Subcutaneous abdominal adipose tissue (tissue), 5 donors: ENCODE data around the gene GPC1.

Source experiments
- H3K27ac ChIP-seq: one replicate; pipeline ENCODE4 v1.7.0; 2013; ENCODE audit warnings: low read depth, mild to moderate bottlenecking, inconsistent platforms, low read length, moderate library complexity
- H3K27me3 ChIP-seq, 5 donors: one replicate each; pipeline ENCODE4 v1.7.0; 2013; ENCODE audit warnings: low read length in 5 of 5, inconsistent platforms in 1 of 5; ENCODE audit not compliant: control insufficient read depth in 5 of 5, insufficient read depth in 4 of 5
- H3K36me3 ChIP-seq, 5 donors: one replicate each; pipeline ENCODE4 v1.7.0; 2013; ENCODE audit warnings: low read length in 5 of 5; ENCODE audit not compliant: control insufficient read depth in 5 of 5, insufficient read depth in 5 of 5
- H3K4me1 ChIP-seq, 5 donors: one replicate each; pipeline ENCODE4 v1.7.0; 2013; ENCODE audit warnings: low read length in 5 of 5, mild to moderate bottlenecking in 3 of 5, moderate library complexity in 1 of 5; ENCODE audit not compliant: control insufficient read depth in 5 of 5, insufficient read depth in 5 of 5
- H3K4me3 ChIP-seq, 5 donors: one replicate each; pipeline ENCODE4 v1.7.0; 2013; ENCODE audit warnings: low read length in 5 of 5, low read depth in 1 of 5
- H3K9ac ChIP-seq, 5 donors: one replicate each; pipeline ENCODE4 v1.7.0; 2013; ENCODE audit warnings: low read length in 5 of 5, mild to moderate bottlenecking in 4 of 5, moderate library complexity in 3 of 5
- H3K9me3 ChIP-seq, 5 donors: one replicate each; pipeline ENCODE4 v1.7.0; 2013; ENCODE audit warnings: low read length in 5 of 5; ENCODE audit not compliant: control insufficient read depth in 5 of 5
- donor health status: healthy.
- donor health status: healthy.
- donor health status: healthy.
- donor health status: healthy.
- donor health status: healthy.

GPC1 gene

GRCh38 chr2:240397542-240397916, 37.9 kb upstream of the GPC1 start:
- H3K4me3 ChIP-seq, result no peak overlapping the region
- H3K4me1 ChIP-seq, result no peaks in the 10 kb centered on the region

GRCh38 chr2:240397924-240398645, 37.4 kb upstream of the GPC1 start:
- H3K4me1 ChIP-seq, result no peaks in the 10 kb centered on the region
- no peak overlapping the region for H3K9ac ChIP-seq
- H3K36me3 ChIP-seq, result no peaks in the 10 kb centered on the region
- H3K4me3 ChIP-seq, result no peak overlapping the region
- peaks cover 0 to 15% (median 9%) of the 10 kb centered on the region in 5 donors for H3K27me3 ChIP-seq
- H3K27ac ChIP-seq, result no peak overlapping the region
- no peaks in the 10 kb centered on the region for H3K9me3 ChIP-seq

More at GRCh38 chr2:240397542-240397916, 37.9 kb upstream of the GPC1 start:
- no peak overlapping the region for H3K27ac ChIP-seq
- no peak overlapping the region for H3K9ac ChIP-seq
- H3K9me3 ChIP-seq, result no peaks in the 10 kb centered on the region
- H3K27me3 ChIP-seq, result peaks cover 0 to 14% (median 6%) of the 10 kb centered on the region in 5 donors
- no peaks in the 10 kb centered on the region for H3K36me3 ChIP-seq

GRCh38 chr2:240398661-240399267, 36.7 kb upstream of the GPC1 start:
- H3K27ac ChIP-seq, result no peak overlapping the region
- no peaks in the 10 kb centered on the region for H3K36me3 ChIP-seq
- no peaks in the 10 kb centered on the region for H3K9me3 ChIP-seq
- H3K9ac ChIP-seq, result no peak overlapping the region
- H3K4me1 ChIP-seq, result no peaks in the 10 kb centered on the region
- H3K4me3 ChIP-seq, result no peak overlapping the region
- peaks cover 0 to 15% (median 9%) of the 10 kb centered on the region in 5 donors for H3K27me3 ChIP-seq

GRCh38 chr2:240399419-240400324, 35.8 kb upstream of the GPC1 start:
- H3K4me1 ChIP-seq, result no peaks in the 10 kb centered on the region
- no peaks in the 10 kb centered on the region for H3K9me3 ChIP-seq
- H3K9ac ChIP-seq, result no peak overlapping the region
- H3K27me3 ChIP-seq, result peaks cover 0 to 15% (median 9%) of the 10 kb centered on the region in 5 donors
- H3K27ac ChIP-seq, result no peak overlapping the region
- H3K36me3 ChIP-seq, result no peaks in the 10 kb centered on the region
- H3K4me3 ChIP-seq, result no peak overlapping the region

- no peak overlapping the region for H3K9ac ChIP-seq
- H3K27me3 ChIP-seq, result peaks cover 0 to 15% (median 9%) of the 10 kb centered on the region in 5 donors
- H3K4me1 ChIP-seq, result no peaks in the 10 kb centered on the region
- no peaks in the 10 kb centered on the region for H3K9me3 ChIP-seq
- H3K27ac ChIP-seq, result no peak overlapping the region
- no peak overlapping the region for H3K4me3 ChIP-seq
- no peaks in the 10 kb centered on the region for H3K36me3 ChIP-seq
Observed at GRCh38 chr2:240400371-240401161, 34.9 kb upstream of the GPC1 start.

- Histone ChIP-seq H3K4me1 (no peaks in the 10 kb centered on the region), H3K9me3 (no peaks in the 10 kb centered on the region), H3K27ac (no peak overlapping the region), H3K27me3 (peaks cover 0 to 15% (median 9%) of the 10 kb centered on the region in 5 donors), H3K9ac (no peak overlapping the region), H3K4me3 (no peak overlapping the region), H3K36me3 (no peaks in the 10 kb centered on the region)
Observed at GRCh38 chr2:240401308-240401707, 34.2 kb upstream of the GPC1 start.

GRCh38 chr2:240401781-240402551, 33.5 kb upstream of the GPC1 start:
- Histone ChIP-seq H3K27me3 (peaks cover 0 to 15% (median 9%) of the 10 kb centered on the region in 5 donors), H3K27ac (no peak overlapping the region), H3K9me3 (no peaks in the 10 kb centered on the region), H3K36me3 (no peaks in the 10 kb centered on the region), H3K4me3 (no peak overlapping the region), H3K9ac (no peak overlapping the region), H3K4me1 (no peaks in the 10 kb centered on the region)

- H3K4me3 ChIP-seq, result no peak overlapping the region
- no peaks in the 10 kb centered on the region for H3K4me1 ChIP-seq
- H3K9me3 ChIP-seq, result no peaks in the 10 kb centered on the region
- no peak overlapping the region for H3K27ac ChIP-seq
- no peak overlapping the region for H3K9ac ChIP-seq
- no peaks in the 10 kb centered on the region for H3K36me3 ChIP-seq
- peaks cover 0 to 15% (median 9%) of the 10 kb centered on the region in 5 donors for H3K27me3 ChIP-seq
Observed at GRCh38 chr2:240402566-240403272, 32.7 kb upstream of the GPC1 start.
